K562 (cell line): ENCODE results near the gene U2AF1L4. TPM values are rescaled to one million over a fixed set of nuclear protein-coding genes. Genes with fewer than 3 reads are reported as not detected.

Experiments used
- CXXC5 ChIP-seq: fragments of 250-450 bp; sonication (Bioruptor Pico); IDR thresholded peaks from 2 replicates; pipeline ENCODE4 v1.8.0; 2022; ENCODE audit warnings: inconsistent platforms, mild to moderate bottlenecking, moderate library complexity
- GTF2E2 ChIP-seq: fragments of 200-800 bp; sonication (Bioruptor generic); IDR thresholded peaks from 2 replicates; pipeline ENCODE4 v1.6.1; 2016; ENCODE audit warnings: missing genetic modification characterization, missing compliant biosample characterization
- HEY1 ChIP-seq: fragments of 250-450 bp; sonication (Bioruptor Pico); IDR thresholded peaks from 2 replicates; pipeline ENCODE4 v1.5.0; 2020; ENCODE audit warnings: mild to moderate bottlenecking, moderate library complexity, borderline replicate concordance
- KDM5B ChIP-seq: fragments of 200-600 bp; sonication (generic); IDR thresholded peaks from 2 replicates; pipeline ENCODE4 v1.6.1; 2012; ENCODE audit warnings: low read depth, mild to moderate bottlenecking, moderate library complexity, low read length, control low read depth, inconsistent platforms; ENCODE audit not compliant: insufficient replicate concordance
- POLR3A ChIP-seq: IDR thresholded peaks from 2 replicates; pipeline ENCODE4 v1.6.1; 2011; ENCODE audit warnings: borderline replicate concordance, mild to moderate bottlenecking, moderate library complexity; ENCODE audit not compliant: insufficient read length, insufficient read depth; ENCODE audit errors: extremely low read depth
- PURB ChIP-seq: sonication (generic); formaldehyde crosslinking; IDR thresholded peaks from 2 replicates; pipeline ENCODE4 v1.9.0; 2021; ENCODE audit warnings: low read depth, mild to moderate bottlenecking, missing genetic modification reagents
- RBM17 ChIP-seq: fragments of 200-400 bp; formaldehyde crosslinking; IDR thresholded peaks from 2 replicates; pipeline ENCODE4 v1.6.1; 2017; ENCODE audit warnings: low read depth, mild to moderate bottlenecking, low read length, borderline replicate concordance
- RBM39 ChIP-seq: fragments of 200-400 bp; formaldehyde crosslinking; optimal IDR thresholded peaks from 2 replicates; pipeline ENCODE3; 2018; ENCODE audit warnings: low read depth, low read length
- SAFB2 ChIP-seq: fragments of 200-400 bp; formaldehyde crosslinking; IDR thresholded peaks from 2 replicates; pipeline ENCODE4 v1.6.1; 2018; ENCODE audit warnings: borderline replicate concordance, low read length, low read depth, moderate library complexity; ENCODE audit not compliant: severe bottlenecking
- SMARCA5 ChIP-seq: fragments of 450-650 bp; IDR thresholded peaks from 2 replicates; pipeline ENCODE4 v1.6.1; 2016
- SRSF1 ChIP-seq: fragments of 200-400 bp; formaldehyde crosslinking; IDR thresholded peaks from 2 replicates; pipeline ENCODE4 v1.6.1; 2017; ENCODE audit warnings: mild to moderate bottlenecking, low read depth, low read length, moderate library complexity
- ZBTB1 ChIP-seq: sonication (generic); formaldehyde crosslinking; IDR thresholded peaks from 2 replicates; pipeline ENCODE4 v1.8.1; 2023; ENCODE audit warnings: missing genetic modification reagents, low read depth, mild to moderate bottlenecking, borderline replicate concordance
- ZNF24 ChIP-seq: fragments of 450-650 bp; IDR thresholded peaks from 2 replicates; pipeline ENCODE4 v1.6.1; 2016
- ZNF780A ChIP-seq: fragments of 250-450 bp; sonication (Bioruptor Pico); IDR thresholded peaks from 2 replicates; pipeline ENCODE4 v1.5.0; 2021; ENCODE audit warnings: mild to moderate bottlenecking
- polyA plus RNA-seq, 8 experiments: library from polyadenylated mRNA; depleted of rRNA in 4 of 8; stranded (reverse) in 5 of 8; unstranded in 3 of 8; fragments of >200 nt; fragmentation: Nextera tagmentation in 2 of 8; fragmentation: Illumina TruSeq in 1 of 8; extraction: Ambion mirVana in 2 of 8; extraction: Trizol in 1 of 8; gene quantifications; 2 replicates each; pipeline versions ENCODE4 v1.2.1 to v1.2.3, GENCODE V29; 2011 to 2014; ENCODE audit warnings: inconsistent platforms in 1 of 8, missing spikeins in 1 of 8
- total RNA-seq, 7 experiments: library from RNA; depleted of rRNA in 6 of 7; stranded (reverse); fragments of >200 nt in 6 of 7; fragmentation: Illumina TruSeq in 2 of 7; extraction: Trizol in 2 of 7; gene quantifications; 2 replicates each; pipeline versions ENCODE4 v1.2.1 to v1.2.3, GENCODE V29; 2011 to 2021; ENCODE audit warnings: low replicate concordance in 1 of 7
- TF ChIP-seq, protein P1 (sequence below): sonication (generic); formaldehyde crosslinking; IDR thresholded peaks from 2 replicates; pipeline ENCODE4 v1.8.0; 2022; ENCODE audit warnings: mild to moderate bottlenecking, missing genetic modification reagents
- TF ChIP-seq, protein P2 (sequence below): fragments of 450-650 bp; conservative IDR thresholded peaks from 2 replicates; pipeline ENCODE4 v1.6.1; 2016; ENCODE audit warnings: missing genetic modification characterization, low read depth, mild to moderate bottlenecking, missing compliant biosample characterization, moderate library complexity
- TF ChIP-seq, protein P3 (sequence below), 2 experiments: fragments of 250-450 bp in 1 of 2; fragments of 450-650 bp in 1 of 2; sonication (Bioruptor Pico) in 1 of 2; IDR thresholded peaks; 2 replicates each; pipeline versions ENCODE4 v1.6.1 to v1.8.0; 2016 to 2021; ENCODE audit warnings: mild to moderate bottlenecking in 2 of 2, moderate library complexity in 2 of 2, missing compliant biosample characterization in 1 of 2, missing genetic modification characterization in 1 of 2
- TF ChIP-seq, protein P4 (sequence below): fragments of 450-650 bp; IDR thresholded peaks from 2 replicates; pipeline ENCODE4 v1.6.1; 2018; ENCODE audit not compliant: partially characterized antibody
- TF ChIP-seq, protein P5 (sequence below), 2 experiments: fragments of 450-650 bp; IDR thresholded peaks; 2 replicates each; pipeline ENCODE4 v1.6.1; 2016

The U2AF1L4 gene
- total and polyA plus RNA-seq, 9 of the 15 experiments (the other 6 are each of a cell fraction or from before 2014, with no cell fraction given): 8.4 to 19.5 (median 12.6) TPM

DNA sequence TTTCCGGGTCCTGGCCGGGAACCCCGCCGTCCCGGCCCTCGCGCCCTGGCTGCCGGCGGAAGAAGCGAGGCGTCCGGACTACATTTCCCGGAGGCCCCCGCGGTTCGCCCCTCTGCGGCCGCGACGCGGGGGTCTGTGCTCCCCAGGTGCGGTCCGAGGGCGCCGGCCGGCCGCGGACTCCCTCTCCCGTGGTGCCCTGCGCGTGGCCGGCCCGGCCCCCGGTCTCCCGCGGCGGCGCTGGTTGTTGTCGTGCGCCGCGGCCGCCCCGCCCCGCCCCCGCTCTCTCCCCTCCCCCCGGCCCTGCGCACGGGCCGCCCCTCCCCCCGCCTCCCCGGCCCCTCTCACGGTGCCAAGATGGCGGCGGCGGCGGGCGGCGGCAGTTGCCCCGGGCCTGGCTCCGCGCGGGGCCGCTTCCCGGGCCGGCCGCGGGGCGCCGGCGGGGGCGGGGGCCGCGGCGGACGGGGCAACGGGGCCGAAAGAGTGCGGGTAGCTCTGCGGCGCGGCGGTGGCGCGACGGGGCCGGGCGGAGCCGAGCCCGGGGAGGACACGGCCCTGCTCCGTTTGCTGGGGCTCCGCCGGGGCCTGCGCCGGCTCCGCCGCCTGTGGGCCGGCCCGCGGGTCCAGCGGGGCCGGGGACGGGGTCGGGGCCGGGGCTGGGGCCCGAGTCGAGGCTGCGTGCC is 27.4 kb downstream of the U2AF1L4 start, which contains the start of gene KMT2B (continued):
- TF ChIP-seq, protein P1, sequence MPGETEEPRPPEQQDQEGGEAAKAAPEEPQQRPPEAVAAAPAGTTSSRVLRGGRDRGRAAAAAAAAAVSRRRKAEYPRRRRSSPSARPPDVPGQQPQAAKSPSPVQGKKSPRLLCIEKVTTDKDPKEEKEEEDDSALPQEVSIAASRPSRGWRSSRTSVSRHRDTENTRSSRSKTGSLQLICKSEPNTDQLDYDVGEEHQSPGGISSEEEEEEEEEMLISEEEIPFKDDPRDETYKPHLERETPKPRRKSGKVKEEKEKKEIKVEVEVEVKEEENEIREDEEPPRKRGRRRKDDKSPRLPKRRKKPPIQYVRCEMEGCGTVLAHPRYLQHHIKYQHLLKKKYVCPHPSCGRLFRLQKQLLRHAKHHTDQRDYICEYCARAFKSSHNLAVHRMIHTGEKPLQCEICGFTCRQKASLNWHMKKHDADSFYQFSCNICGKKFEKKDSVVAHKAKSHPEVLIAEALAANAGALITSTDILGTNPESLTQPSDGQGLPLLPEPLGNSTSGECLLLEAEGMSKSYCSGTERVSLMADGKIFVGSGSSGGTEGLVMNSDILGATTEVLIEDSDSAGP: no peak
- no peak for TF ChIP-seq ZBTB1
- TF ChIP-seq, protein P2, sequence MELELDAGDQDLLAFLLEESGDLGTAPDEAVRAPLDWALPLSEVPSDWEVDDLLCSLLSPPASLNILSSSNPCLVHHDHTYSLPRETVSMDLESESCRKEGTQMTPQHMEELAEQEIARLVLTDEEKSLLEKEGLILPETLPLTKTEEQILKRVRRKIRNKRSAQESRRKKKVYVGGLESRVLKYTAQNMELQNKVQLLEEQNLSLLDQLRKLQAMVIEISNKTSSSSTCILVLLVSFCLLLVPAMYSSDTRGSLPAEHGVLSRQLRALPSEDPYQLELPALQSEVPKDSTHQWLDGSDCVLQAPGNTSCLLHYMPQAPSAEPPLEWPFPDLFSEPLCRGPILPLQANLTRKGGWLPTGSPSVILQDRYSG (tag): no peak
- no peak for TF ChIP-seq ZNF24
- TF ChIP-seq CXXC5 (CRISPR knock-in tag): peak; percentile 67
- TF ChIP-seq SRSF1: no peak
- no peak for TF ChIP-seq HEY1 (CRISPR knock-in tag)
- no peak for TF ChIP-seq POLR3A
- TF ChIP-seq, protein P3, sequence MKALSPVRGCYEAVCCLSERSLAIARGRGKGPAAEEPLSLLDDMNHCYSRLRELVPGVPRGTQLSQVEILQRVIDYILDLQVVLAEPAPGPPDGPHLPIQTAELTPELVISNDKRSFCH (CRISPR knock-in tag; IDR thresholded peaks at IDR 0.05): no peak
- TF ChIP-seq, protein P3 (tag; IDR thresholded peaks at IDR 0.05): no peak
- peak; percentile 13 for TF ChIP-seq KDM5B
- no peak for TF ChIP-seq RBM39
- TF ChIP-seq, protein P4, sequence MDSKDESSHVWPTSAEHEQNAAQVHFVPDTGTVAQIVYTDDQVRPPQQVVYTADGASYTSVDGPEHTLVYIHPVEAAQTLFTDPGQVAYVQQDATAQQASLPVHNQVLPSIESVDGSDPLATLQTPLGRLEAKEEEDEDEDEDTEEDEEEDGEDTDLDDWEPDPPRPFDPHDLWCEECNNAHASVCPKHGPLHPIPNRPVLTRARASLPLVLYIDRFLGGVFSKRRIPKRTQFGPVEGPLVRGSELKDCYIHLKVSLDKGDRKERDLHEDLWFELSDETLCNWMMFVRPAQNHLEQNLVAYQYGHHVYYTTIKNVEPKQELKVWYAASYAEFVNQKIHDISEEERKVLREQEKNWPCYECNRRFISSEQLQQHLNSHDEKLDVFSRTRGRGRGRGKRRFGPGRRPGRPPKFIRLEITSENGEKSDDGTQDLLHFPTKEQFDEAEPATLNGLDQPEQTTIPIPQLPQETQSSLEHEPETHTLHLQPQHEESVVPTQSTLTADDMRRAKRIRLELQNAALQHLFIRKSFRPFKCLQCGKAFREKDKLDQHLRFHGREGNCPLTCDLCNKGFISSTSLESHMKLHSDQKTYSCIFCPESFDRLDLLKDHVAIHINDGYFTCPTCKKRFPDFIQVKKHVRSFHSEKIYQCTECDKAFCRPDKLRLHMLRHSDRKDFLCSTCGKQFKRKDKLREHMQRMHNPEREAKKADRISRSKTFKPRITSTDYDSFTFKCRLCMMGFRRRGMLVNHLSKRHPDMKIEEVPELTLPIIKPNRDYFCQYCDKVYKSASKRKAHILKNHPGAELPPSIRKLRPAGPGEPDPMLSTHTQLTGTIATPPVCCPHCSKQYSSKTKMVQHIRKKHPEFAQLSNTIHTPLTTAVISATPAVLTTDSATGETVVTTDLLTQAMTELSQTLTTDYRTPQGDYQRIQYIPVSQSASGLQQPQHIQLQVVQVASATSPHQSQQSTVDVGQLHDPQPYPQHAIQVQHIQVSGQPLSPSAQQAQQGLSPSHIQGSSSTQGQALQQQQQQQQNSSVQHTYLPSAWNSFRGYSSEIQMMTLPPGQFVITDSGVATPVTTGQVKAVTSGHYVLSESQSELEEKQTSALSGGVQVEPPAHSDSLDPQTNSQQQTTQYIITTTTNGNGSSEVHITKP: no peak
- TF ChIP-seq SAFB2: no peak
- TF ChIP-seq, protein P5, sequence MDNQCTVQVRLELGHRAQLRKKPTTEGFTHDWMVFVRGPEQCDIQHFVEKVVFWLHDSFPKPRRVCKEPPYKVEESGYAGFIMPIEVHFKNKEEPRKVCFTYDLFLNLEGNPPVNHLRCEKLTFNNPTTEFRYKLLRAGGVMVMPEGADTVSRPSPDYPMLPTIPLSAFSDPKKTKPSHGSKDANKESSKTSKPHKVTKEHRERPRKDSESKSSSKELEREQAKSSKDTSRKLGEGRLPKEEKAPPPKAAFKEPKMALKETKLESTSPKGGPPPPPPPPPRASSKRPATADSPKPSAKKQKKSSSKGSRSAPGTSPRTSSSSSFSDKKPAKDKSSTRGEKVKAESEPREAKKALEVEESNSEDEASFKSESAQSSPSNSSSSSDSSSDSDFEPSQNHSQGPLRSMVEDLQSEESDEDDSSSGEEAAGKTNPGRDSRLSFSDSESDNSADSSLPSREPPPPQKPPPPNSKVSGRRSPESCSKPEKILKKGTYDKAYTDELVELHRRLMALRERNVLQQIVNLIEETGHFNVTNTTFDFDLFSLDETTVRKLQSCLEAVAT (IDR thresholded peaks at IDR 0.05): no peak
- TF ChIP-seq SMARCA5: no peak
- no peak for TF ChIP-seq PURB (CRISPR knock-in tag)
- TF ChIP-seq RBM17: no peak
- no peak for TF ChIP-seq GTF2E2
- no peak for TF ChIP-seq ZNF780A (CRISPR knock-in tag)
